HG03439 (cell line): ENCODE data around the gene STARD5.

Experiments
- ATAC-seq: cut with Tn5 transposase; IDR thresholded peaks from one replicate; pipeline ENCODE4 v1.9.1; 2021; ENCODE audit warnings: mild to moderate bottlenecking, moderate library complexity; ENCODE audit not compliant: unreplicated experiment

Gene STARD5

GRCh38 chr15:81277851-81278250 lies 46.1 kb downstream of the STARD5 start:
- no peak for ATAC-seq

GRCh38 chr15:81276967-81277366 lies 47.0 kb downstream of the STARD5 start:
- ATAC-seq, result no peak

GRCh38 chr15:81275711-81276392 lies 48.1 kb downstream of the STARD5 start:
- ATAC-seq, result no peak

- peak; percentile 82 for ATAC-seq
Measured at GRCh38 chr15:81274931-81275707, 48.8 kb downstream of the STARD5 start.

- no peak for ATAC-seq
Measured at GRCh38 chr15:81274255-81274654, 49.7 kb downstream of the STARD5 start.

GRCh38 chr15:81273855-81274254 lies 50.1 kb downstream of the STARD5 start:
- no peak for ATAC-seq

GRCh38 chr15:81273200-81273599 lies 50.7 kb downstream of the STARD5 start:
- no peak for ATAC-seq

- ATAC-seq, result no peak
Measured at GRCh38 chr15:81271761-81272644, 51.9 kb downstream of the STARD5 start.

- ATAC-seq, result no peak
Measured at GRCh38 chr15:81270781-81271491, 53.0 kb downstream of the STARD5 start.

GRCh38 chr15:81270188-81270587 lies 53.8 kb downstream of the STARD5 start:
- ATAC-seq, result no peak

GRCh38 chr15:81268881-81269601 lies 54.9 kb downstream of the STARD5 start:
- ATAC-seq, result no peak

GRCh38 chr15:81268340-81268739 lies 55.6 kb downstream of the STARD5 start:
- no peak for ATAC-seq

GRCh38 chr15:81265944-81266775 lies 57.8 kb downstream of the STARD5 start:
- ATAC-seq, result peak; percentile 89

GRCh38 chr15:81265256-81265943 lies 58.5 kb downstream of the STARD5 start:
- no peak for ATAC-seq

GRCh38 chr15:81264072-81264857 lies 59.7 kb downstream of the STARD5 start:
- no peak for ATAC-seq

GRCh38 chr15:81263477-81263876 lies 60.5 kb downstream of the STARD5 start:
- no peak for ATAC-seq

GRCh38 chr15:81261172-81261811 lies 62.6 kb downstream of the STARD5 start:
- no peak for ATAC-seq
